Caco-2 (cell line): ENCODE measurements around the gene CRTC3. TPM values are rescaled to one million over a fixed set of nuclear protein-coding genes. Genes with fewer than 3 reads are reported as not detected.

ENCODE experiments used
- BruUV-seq: library from RNA; stranded (reverse); fragments of 400-500 nt; replicated peaks from 2 replicates; lab custom pipeline; 2021; lab: Mats Ljungman, UMichigan
- CTCF ChIA-PET: fragments of 300-600 bp; sonication (Branson Sonifier 250); formaldehyde crosslinking; loops from one replicate; lab custom pipeline; 2022; ENCODE audit warnings: antibody characterized with exemption; lab: Charles Lee
- POLR2A ChIA-PET: fragments of 300-600 bp; sonication (Branson Sonifier 250); formaldehyde crosslinking; loops from one replicate; lab custom pipeline; 2022; ENCODE audit warnings: antibody characterized with exemption; lab: Charles Lee
- DNase-seq, 2 experiments: peaks; one replicate each; pipeline versions ENCODE4 v3.0.0 to v3.0.0-alpha.2; 2020 to 2022
- H3K27me3 ChIP-seq: replicated peaks from 2 replicates; pipeline ENCODE4 v1.6.0; 2011; ENCODE audit warnings: low read length; ENCODE audit not compliant: control insufficient read depth, insufficient read depth
- H3K36me3 ChIP-seq: 2 replicates; pipeline ENCODE4 v1.5.1; 2011; ENCODE audit warnings: low read length; ENCODE audit not compliant: control insufficient read depth, insufficient read depth
- H3K4me1 ChIP-seq: fragments of 250-450 bp; sonication (Bioruptor Pico); 2 replicates; pipeline ENCODE4 v1.5.1; 2020; ENCODE audit warnings: mild to moderate bottlenecking
- H3K4me3 ChIP-seq: 2 replicates; pipeline ENCODE4 v1.5.1; 2011; ENCODE audit warnings: low read depth, mild to moderate bottlenecking, control low read depth, low read length
- H3K9me3 ChIP-seq: fragments of 250-450 bp; sonication (Bioruptor Pico); 2 replicates; pipeline ENCODE4 v1.5.1; 2020; ENCODE audit warnings: mild to moderate bottlenecking, moderate library complexity
- H3K27ac Mint-ChIP-seq: one replicate; pipeline ENCODE4 v1.8.0; 2022; ENCODE audit warnings: mixed read lengths; ENCODE audit not compliant: unreplicated experiment
- H3K27me3 Mint-ChIP-seq: one replicate; pipeline ENCODE4 v1.8.0; 2022; ENCODE audit warnings: mixed read lengths; ENCODE audit not compliant: insufficient read depth, unreplicated experiment
- H3K36me3 Mint-ChIP-seq: one replicate; pipeline ENCODE4 v1.8.0; 2022; ENCODE audit warnings: mild to moderate bottlenecking, mixed read lengths; ENCODE audit not compliant: insufficient read depth, unreplicated experiment
- H3K4me1 Mint-ChIP-seq: one replicate; pipeline ENCODE4 v1.8.0; 2022; ENCODE audit warnings: low read depth, mixed read lengths; ENCODE audit not compliant: unreplicated experiment
- H3K4me3 Mint-ChIP-seq: one replicate; pipeline ENCODE4 v1.8.0; 2022; ENCODE audit warnings: mild to moderate bottlenecking, moderate library complexity, mixed read lengths; ENCODE audit not compliant: unreplicated experiment
- H3K9me3 Mint-ChIP-seq: one replicate; pipeline ENCODE4 v1.8.0; 2022; ENCODE audit warnings: mixed read lengths; ENCODE audit not compliant: unreplicated experiment
- CTCF ChIP-seq, 2 experiments: fragments of 200-600 bp in 1 of 2; IDR thresholded peaks; 1 replicate in 1 of 2; 2 replicates in 1 of 2; pipeline versions ENCODE4 v1.5.1 to v1.8.0; 2011 to 2022; ENCODE audit warnings: antibody characterized with exemption in 1 of 2, control low read depth in 1 of 2, inconsistent platforms in 1 of 2, low read depth in 1 of 2, low read length in 1 of 2, mild to moderate bottlenecking in 1 of 2, moderate library complexity in 1 of 2; ENCODE audit not compliant: insufficient read depth in 1 of 2, severe bottlenecking in 1 of 2, unreplicated experiment in 1 of 2
- intact Hi-C: fragments of 100-400 bp; cut with micrococcal nuclease; formaldehyde crosslinking; loops from one replicate; pipeline ENCODE4 v1.10.0; 2022; ENCODE audit not compliant: unreplicated experiment
- total RNA-seq: library from RNA; stranded (reverse); gene quantifications from 2 replicates; pipeline ENCODE4 v1.2.3, GENCODE V29; 2022

The CRTC3 gene
- total RNA-seq, 1 experiment from 2014 or later = 35.0 TPM

DNA sequence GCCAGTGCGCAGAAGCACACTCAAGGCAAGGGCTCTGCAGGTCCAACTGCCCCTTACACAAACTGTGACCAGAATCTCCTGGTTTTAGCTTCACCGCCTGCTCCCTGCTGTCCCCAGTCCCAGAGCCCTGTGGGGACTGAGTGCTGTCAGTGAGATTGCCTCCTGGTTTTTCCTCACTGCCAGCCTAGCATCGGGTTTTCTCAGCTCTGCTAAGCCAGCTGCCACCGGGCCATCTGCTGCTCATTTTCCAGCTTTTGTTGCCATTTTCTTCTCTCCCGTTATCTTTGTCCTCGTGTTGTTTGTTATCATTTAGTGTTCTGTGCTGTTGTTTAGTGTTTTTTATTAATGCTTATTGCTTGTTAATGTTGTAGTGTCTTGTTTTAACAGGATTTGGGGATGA lies 108.0 kb downstream of the CRTC3 start:
- Mint-ChIP-seq H3K4me3 (no peak overlapping the region), H3K9me3 (no peaks in the 10 kb centered on the region), H3K4me1 (no peaks in the 10 kb centered on the region), H3K27ac (no peak overlapping the region), H3K27me3 (no peaks in the 10 kb centered on the region), H3K36me3 (peaks cover 36% of the 10 kb centered on the region)
- Histone ChIP-seq H3K36me3 (no peaks in the 10 kb centered on the region; the same call in 1 of the 2 replicates), H3K27me3 (no peaks in the 10 kb centered on the region), H3K4me3 (no peak overlapping the region), H3K9me3 (no peaks in the 10 kb centered on the region; the same call in 1 of the 2 replicates), H3K4me1 (no peaks in the 10 kb centered on the region)
- no TSS peak for BruUV-seq
- intact Hi-C loops = no loop called here
- ChIA-PET CTCF (interaction anchor here (1.0 kb wide), 1 partner anchor 10 kb away, joined by 3 read pairs; no protein-coding TSS in a partner anchor), POLR2A (no interaction called here)
- TF ChIP-seq CTCF (IDR thresholded peaks at IDR 0.05; ENCODE audit: insufficient read depth in 1 of 2, low read depth in 1 of 2, low read length in 1 of 2, severe bottlenecking in 1 of 2, unreplicated experiment in 1 of 2) = no peak
- DNase-seq = no peak

- no peak for TF ChIP-seq CTCF (IDR thresholded peaks at IDR 0.05; ENCODE audit: insufficient read depth in 1 of 2, low read depth in 1 of 2, low read length in 1 of 2, severe bottlenecking in 1 of 2, unreplicated experiment in 1 of 2)
- H3K36me3 Mint-ChIP-seq = peaks cover 41% of the 10 kb centered on the region
- intact Hi-C loops = no loop called here
- Histone ChIP-seq H3K9me3 (no peaks in the 10 kb centered on the region; the same call in 1 of the 2 replicates), H3K36me3 (no peaks in the 10 kb centered on the region; the same call in 1 of the 2 replicates), H3K4me1 (no peaks in the 10 kb centered on the region), H3K27me3 (no peaks in the 10 kb centered on the region), H3K4me3 (no peak overlapping the region)
- H3K27ac Mint-ChIP-seq = no peak overlapping the region
- no peak overlapping the region for H3K4me3 Mint-ChIP-seq
- ChIA-PET POLR2A (no interaction called here), CTCF (interaction anchor here (1.0 kb wide), 1 partner anchor 10 kb away, joined by 3 read pairs; no protein-coding TSS in a partner anchor)
- no peaks in the 10 kb centered on the region for H3K27me3 Mint-ChIP-seq
- no peak for DNase-seq
- no peaks in the 10 kb centered on the region for H3K9me3 Mint-ChIP-seq
- H3K4me1 Mint-ChIP-seq = no peaks in the 10 kb centered on the region
- BruUV-seq = no TSS peak
Measured at GRCh38 chr15:90638201-90638691, 108.5 kb downstream of the CRTC3 start.

DNA sequence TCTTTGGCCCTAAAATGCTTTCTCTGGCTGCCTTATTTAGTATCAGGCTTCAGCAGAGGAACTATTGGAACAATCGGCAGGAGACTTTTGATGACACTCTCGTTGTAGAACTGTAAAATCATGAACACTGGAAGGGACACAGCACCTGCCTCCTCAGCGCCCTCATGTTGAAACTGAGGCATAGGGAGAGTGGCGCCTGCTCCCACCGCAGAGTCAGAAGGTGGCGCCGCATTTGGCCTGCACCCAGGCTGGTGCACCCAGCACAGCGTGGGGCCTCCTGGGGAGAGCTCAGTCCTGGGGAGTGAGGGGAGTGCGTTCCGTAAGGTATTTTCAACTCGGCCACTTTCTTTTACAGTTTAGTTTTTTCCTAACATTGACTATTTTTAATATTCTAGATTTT lies 109.2 kb downstream of the CRTC3 start:
- H3K27me3 Mint-ChIP-seq = no peaks in the 10 kb centered on the region
- ChIA-PET CTCF (interaction anchor here (1.0 kb wide), 1 partner anchor 9 kb away, joined by 3 read pairs; no protein-coding TSS in a partner anchor), POLR2A (no interaction called here)
- no TSS peak for BruUV-seq
- Histone ChIP-seq H3K9me3 (no peaks in the 10 kb centered on the region), H3K27me3 (no peaks in the 10 kb centered on the region), H3K4me3 (no peak overlapping the region), H3K4me1 (no peaks in the 10 kb centered on the region), H3K36me3 (no peaks in the 10 kb centered on the region; the same call in 1 of the 2 replicates)
- no peaks in the 10 kb centered on the region for H3K4me1 Mint-ChIP-seq
- no peak overlapping the region for H3K27ac Mint-ChIP-seq
- H3K4me3 Mint-ChIP-seq = no peak overlapping the region
- TF ChIP-seq CTCF (IDR thresholded peaks at IDR 0.05; ENCODE audit: insufficient read depth in 1 of 2, low read depth in 1 of 2, low read length in 1 of 2, severe bottlenecking in 1 of 2, unreplicated experiment in 1 of 2) = no peak
- intact Hi-C loops = no loop called here
- H3K9me3 Mint-ChIP-seq = no peaks in the 10 kb centered on the region
- peaks cover 37% of the 10 kb centered on the region for H3K36me3 Mint-ChIP-seq
- no peak for DNase-seq
